ENCODE measurements around the gene SPINK4. TPM values are rescaled to one million over a fixed set of nuclear protein-coding genes. Genes with fewer than 3 reads are reported as not detected.

SPINK4 gene
- polyA plus RNA-seq, 3 donors: not detected

DNA sequence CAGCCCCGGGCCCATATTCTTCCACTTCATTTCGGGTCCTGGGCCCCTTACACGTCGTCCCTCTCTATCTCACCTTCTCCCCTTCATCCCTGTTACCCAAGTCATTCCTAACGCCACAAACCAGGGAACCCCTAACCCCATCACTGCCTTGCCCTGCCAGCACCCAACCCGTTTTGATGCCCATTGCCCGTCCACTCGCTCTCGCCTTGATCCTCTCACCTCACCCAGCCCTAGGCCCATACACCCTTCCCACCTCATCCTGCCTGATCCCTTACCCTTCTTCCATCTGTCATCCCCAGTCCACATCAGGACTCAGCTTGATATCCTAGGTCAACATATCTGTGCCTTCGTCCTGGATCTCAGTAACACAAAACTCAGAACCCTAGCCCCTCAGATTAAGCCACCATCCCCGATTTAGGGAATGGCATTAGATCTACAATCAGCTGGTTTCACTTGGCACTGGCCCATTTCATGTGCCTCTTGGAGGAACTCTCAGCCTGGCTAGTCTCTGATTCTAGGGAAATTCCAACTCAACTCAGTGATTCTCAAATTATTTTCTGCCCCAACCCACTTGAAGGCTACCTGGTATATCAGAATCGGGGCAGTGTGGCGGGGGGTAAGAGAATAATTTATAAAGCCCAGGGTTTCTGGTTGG is 25.4 kb downstream of the SPINK4 start:
- Histone ChIP-seq H3K4me2 (replicated peaks; ENCODE audit: extremely low read depth, low read length, poor library complexity, severe bottlenecking) (peak overlapping the region; percentile 79), H3K27ac (ENCODE audit: low read depth in 1 of 2, low read length in 2 of 2) (peak overlapping the region; percentile 87 to 96), H3K9ac (ENCODE audit: insufficient read depth, low read length, poor library complexity, severe bottlenecking) (peak overlapping the region; percentile 76), H3K36me3 (replicated peaks in 1 of 2; ENCODE audit: control insufficient read depth in 1 of 2, insufficient read depth in 2 of 2, low read length in 2 of 2) (peaks cover 59 to 69% of the 10 kb centered on the region in 2 donors), H3K27me3 (ENCODE audit: control insufficient read depth in 2 of 2, insufficient read depth in 2 of 2, low read length in 2 of 2) (no peaks in the 10 kb centered on the region), H3K4me1 (ENCODE audit: control insufficient read depth in 1 of 2, insufficient read depth in 2 of 2, low read length in 2 of 2) (peaks cover 22 to 26% of the 10 kb centered on the region in 2 donors), H3K9me3 (replicated peaks in 1 of 2; ENCODE audit: control insufficient read depth in 1 of 2, insufficient read depth in 1 of 2, low read length in 2 of 2) (no peaks in the 10 kb centered on the region), H3K4me3 (replicated peaks in 1 of 3; ENCODE audit: low read depth in 2 of 3, low read length in 3 of 3) (peak overlapping the region; percentile 72 to 88 (median 79)), H2AFZ (ENCODE audit: insufficient read depth, low read depth, low read length, poor library complexity, severe bottlenecking) (peak overlapping the region; percentile 79), H4K20me1 (ENCODE audit: insufficient read depth, low read length) (peaks cover 23% of the 10 kb centered on the region), H3K79me2 (ENCODE audit: insufficient read depth, low read length) (peaks cover 64% of the 10 kb centered on the region)
- peaks cover 0 to 1% (median 0%) of the 10 kb centered on the region in 3 donors for H3K27me3 Mint-ChIP-seq (ENCODE audit: low read depth in 3 of 3)
- H3K4me3 Mint-ChIP-seq: peak overlapping the region; percentile 89 to 95
- DNase-seq: peak in 1 of 3 donors; percentile 54
- intact Hi-C loops (cut with micrococcal nuclease): loop anchor here in 1 of 2 donors (2.0 to 10.0 kb wide), 4 partner anchors 39 to 241 kb away; partner anchors contain the start of genes B4GALT1, DNAJA1 and SMU1
- peaks cover 47 to 64% of the 10 kb centered on the region in 2 donors for H3K36me3 Mint-ChIP-seq
- H3K27ac Mint-ChIP-seq: peak overlapping the region; percentile 97 to 100 (median 99)
- peaks cover 0 to 2% (median 0%) of the 10 kb centered on the region in 7 donors for H3K9me3 Mint-ChIP-seq
- whole genome bisulfite sequencing (ENCODE audit: insufficient coverage): 5% methylated on average over 11 of the region's 13 CpGs
- peaks cover 35% of the 10 kb centered on the region for H3K4me1 Mint-ChIP-seq
- TF ChIP-seq, protein P1, sequence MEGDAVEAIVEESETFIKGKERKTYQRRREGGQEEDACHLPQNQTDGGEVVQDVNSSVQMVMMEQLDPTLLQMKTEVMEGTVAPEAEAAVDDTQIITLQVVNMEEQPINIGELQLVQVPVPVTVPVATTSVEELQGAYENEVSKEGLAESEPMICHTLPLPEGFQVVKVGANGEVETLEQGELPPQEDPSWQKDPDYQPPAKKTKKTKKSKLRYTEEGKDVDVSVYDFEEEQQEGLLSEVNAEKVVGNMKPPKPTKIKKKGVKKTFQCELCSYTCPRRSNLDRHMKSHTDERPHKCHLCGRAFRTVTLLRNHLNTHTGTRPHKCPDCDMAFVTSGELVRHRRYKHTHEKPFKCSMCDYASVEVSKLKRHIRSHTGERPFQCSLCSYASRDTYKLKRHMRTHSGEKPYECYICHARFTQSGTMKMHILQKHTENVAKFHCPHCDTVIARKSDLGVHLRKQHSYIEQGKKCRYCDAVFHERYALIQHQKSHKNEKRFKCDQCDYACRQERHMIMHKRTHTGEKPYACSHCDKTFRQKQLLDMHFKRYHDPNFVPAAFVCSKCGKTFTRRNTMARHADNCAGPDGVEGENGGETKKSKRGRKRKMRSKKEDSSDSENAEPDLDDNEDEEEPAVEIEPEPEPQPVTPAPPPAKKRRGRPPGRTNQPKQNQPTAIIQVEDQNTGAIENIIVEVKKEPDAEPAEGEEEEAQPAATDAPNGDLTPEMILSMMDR (IDR thresholded peaks at IDR 0.05): no peak

DNA sequence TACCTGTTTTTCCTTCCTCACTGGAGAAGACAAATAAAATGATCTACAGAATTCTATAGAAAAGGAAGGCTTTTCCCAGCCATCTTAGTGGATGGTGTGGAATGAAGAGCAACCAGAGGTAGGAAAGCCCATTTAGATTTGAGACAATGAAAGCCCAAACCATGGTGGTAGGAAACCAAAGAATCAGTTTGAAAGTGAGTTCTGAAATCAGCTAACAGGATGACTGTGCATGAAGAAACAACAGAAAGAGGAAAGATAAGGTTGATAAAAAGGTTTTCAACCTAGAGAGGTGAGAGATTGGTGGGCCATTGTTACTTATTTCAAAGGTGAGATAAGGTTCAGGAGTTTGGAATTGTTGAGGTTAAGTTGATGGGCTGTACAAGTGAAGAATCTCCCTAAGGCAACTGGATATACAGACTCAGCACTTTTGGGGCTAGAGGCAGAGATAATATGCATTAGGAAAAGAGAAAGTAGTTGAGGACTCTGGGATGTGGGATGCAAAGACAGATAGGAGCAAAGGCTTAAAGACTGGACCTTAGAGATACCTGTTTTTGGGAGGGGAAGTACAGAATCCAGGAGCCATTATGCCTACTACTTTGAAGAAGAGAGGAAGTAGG is 27.3 kb downstream of the SPINK4 start:
- intact Hi-C loops (cut with micrococcal nuclease): loop anchor here in 1 of 2 donors (10.0 kb wide), 3 partner anchors 102 to 242 kb away; partner anchors contain the start of genes B4GALT1, DNAJA1 and SMU1
- Histone ChIP-seq H3K4me1 (ENCODE audit: control insufficient read depth in 1 of 2, insufficient read depth in 2 of 2, low read length in 2 of 2) (peaks cover 22 to 26% of the 10 kb centered on the region in 2 donors), H3K79me2 (ENCODE audit: insufficient read depth, low read length) (peaks cover 55% of the 10 kb centered on the region), H3K9ac (ENCODE audit: insufficient read depth, low read length, poor library complexity, severe bottlenecking) (no peak overlapping the region), H3K36me3 (replicated peaks in 1 of 2; ENCODE audit: control insufficient read depth in 1 of 2, insufficient read depth in 2 of 2, low read length in 2 of 2) (peaks cover 59 to 69% of the 10 kb centered on the region in 2 donors), H4K20me1 (ENCODE audit: insufficient read depth, low read length) (peaks cover 15% of the 10 kb centered on the region), H3K4me3 (replicated peaks in 1 of 3; ENCODE audit: low read depth in 2 of 3, low read length in 3 of 3) (no peak overlapping the region), H3K27me3 (ENCODE audit: control insufficient read depth in 2 of 2, insufficient read depth in 2 of 2, low read length in 2 of 2) (no peaks in the 10 kb centered on the region), H2AFZ (ENCODE audit: insufficient read depth, low read depth, low read length, poor library complexity, severe bottlenecking) (no peak overlapping the region), H3K4me2 (replicated peaks; ENCODE audit: extremely low read depth, low read length, poor library complexity, severe bottlenecking) (no peak overlapping the region), H3K27ac (ENCODE audit: low read depth in 1 of 2, low read length in 2 of 2) (peak overlapping the region in 1 of 2 donors; percentile 38), H3K9me3 (replicated peaks in 1 of 2; ENCODE audit: control insufficient read depth in 1 of 2, insufficient read depth in 1 of 2, low read length in 2 of 2) (no peaks in the 10 kb centered on the region)
- DNase-seq: no peak
- peaks cover 0 to 1% (median 0%) of the 10 kb centered on the region in 3 donors for H3K27me3 Mint-ChIP-seq (ENCODE audit: low read depth in 3 of 3)
- peaks cover 49 to 65% of the 10 kb centered on the region in 2 donors for H3K36me3 Mint-ChIP-seq
- H3K9me3 Mint-ChIP-seq: peaks cover 0 to 2% (median 0%) of the 10 kb centered on the region in 7 donors
- peaks cover 35% of the 10 kb centered on the region for H3K4me1 Mint-ChIP-seq
- peak overlapping the region in 3 of 7 donors; percentile 2 to 16 (median 4) for H3K27ac Mint-ChIP-seq
- H3K4me3 Mint-ChIP-seq: no peak overlapping the region
- TF ChIP-seq, protein P1 (IDR thresholded peaks at IDR 0.05): no peak
